Panc1 (cell line): ENCODE data around the gene PDZK1IP1. TPM values are rescaled to one million over a fixed set of nuclear protein-coding genes. Genes with fewer than 3 reads are reported as not detected.
"Not testable (repeated sequence)": the region's sequence is repeated elsewhere in the genome, so short reads cannot be mapped to it uniquely, and the experiment has no call there.

ENCODE experiments used
- ATAC-seq: fragments of 200-7000 bp; cut with Tn5 transposase; 2 replicates; pipeline ENCODE4 v1.9.1; 2020; ENCODE audit warnings: mild to moderate bottlenecking, moderate library complexity
- BruUV-seq: library from RNA; stranded (reverse); fragments of 400-500 nt; replicated peaks from 2 replicates; lab custom pipeline; 2021; lab: Mats Ljungman, UMichigan
- CTCF ChIA-PET: fragments of 300-600 bp; sonication (Branson Sonifier 250); formaldehyde crosslinking; loops from one replicate; lab custom pipeline; 2022; ENCODE audit warnings: antibody characterized with exemption; lab: Charles Lee
- POLR2A ChIA-PET: fragments of 300-600 bp; sonication (Branson Sonifier 250); formaldehyde crosslinking; loops from one replicate; lab custom pipeline; 2022; ENCODE audit warnings: antibody characterized with exemption; lab: Charles Lee
- DNase-seq: peaks from one replicate; pipeline ENCODE4 v3.0.0-alpha.2; 2010; ENCODE audit warnings: low read depth, low spot score
- H3K27ac ChIP-seq: 2 replicates; pipeline ENCODE4 v1.5.1; 2011; ENCODE audit warnings: mild to moderate bottlenecking, low read length, inconsistent platforms
- H3K27me3 ChIP-seq: fragments of 200-500 bp; sonication (Bioruptor generic); 2 replicates; pipeline ENCODE4 v1.6.0; 2014; ENCODE audit warnings: low read length, inconsistent platforms; ENCODE audit not compliant: control insufficient read depth, insufficient read depth
- H3K36me3 ChIP-seq: fragments of 200-500 bp; sonication (Bioruptor generic); 2 replicates; pipeline ENCODE4 v1.5.1; 2014; ENCODE audit warnings: inconsistent platforms, mild to moderate bottlenecking, low read length, moderate library complexity; ENCODE audit not compliant: control insufficient read depth, insufficient read depth
- H3K4me1 ChIP-seq: 2 replicates; pipeline ENCODE4 v1.5.1; 2011; ENCODE audit warnings: inconsistent platforms, mild to moderate bottlenecking, low read length, moderate library complexity; ENCODE audit not compliant: control insufficient read depth, insufficient read depth
- H3K4me3 ChIP-seq, 2 experiments: 2 replicates each; pipeline ENCODE4 v1.5.1; 2011 to 2012; ENCODE audit warnings: low read depth in 2 of 2, low read length in 2 of 2, mild to moderate bottlenecking in 2 of 2, inconsistent platforms in 1 of 2, moderate library complexity in 1 of 2
- H3K9me3 ChIP-seq: fragments of 200-500 bp; sonication (Bioruptor generic); 2 replicates; pipeline ENCODE4 v1.5.1; 2014; ENCODE audit warnings: low read depth, mild to moderate bottlenecking, inconsistent platforms, low read length, moderate library complexity; ENCODE audit not compliant: control insufficient read depth, insufficient read depth
- POLR2AphosphoS5 ChIP-seq: IDR thresholded peaks from 2 replicates; pipeline ENCODE4 v1.6.1; 2012; ENCODE audit warnings: mild to moderate bottlenecking, low read depth, low read length, moderate library complexity
- SIN3A ChIP-seq: IDR thresholded peaks from 2 replicates; pipeline ENCODE4 v1.6.1; 2012; ENCODE audit warnings: low read depth, mild to moderate bottlenecking, low read length, moderate library complexity, borderline replicate concordance; ENCODE audit not compliant: insufficient read depth
- TCF7L2 ChIP-seq: IDR thresholded peaks from 2 replicates; pipeline ENCODE4 v1.6.1; 2011; ENCODE audit warnings: mild to moderate bottlenecking, low read depth, low read length, inconsistent platforms
- in situ Hi-C: cut with HindIII; loops from 2 replicates; pipeline ENCODE4 v1.10.0; 2016; ENCODE audit warnings: low sequenced_read_pairs, low pct_unique_long_range_greater_than_20kb
- intact Hi-C: fragments of 100-400 bp; cut with micrococcal nuclease; formaldehyde crosslinking; loops from one replicate; pipeline ENCODE4 v1.10.0; 2022; ENCODE audit not compliant: unreplicated experiment
- total RNA-seq: library from RNA; stranded (reverse); gene quantifications from one replicate; pipeline ENCODE4 v1.2.1, GENCODE V29; 2021; ENCODE audit not compliant: unreplicated experiment
- TF ChIP-seq, protein P1 (sequence below): fragments of 450-650 bp; IDR thresholded peaks from 2 replicates; pipeline ENCODE4 v1.5.1; 2017; ENCODE audit warnings: mild to moderate bottlenecking
- TF ChIP-seq, protein P2 (sequence below), 2 experiments: IDR thresholded peaks; 2 replicates each; pipeline ENCODE4 v1.6.1; 2011 to 2012; ENCODE audit warnings: low read depth in 2 of 2, control low read depth in 1 of 2, low read length in 1 of 2, mild to moderate bottlenecking in 1 of 2, moderate library complexity in 1 of 2; ENCODE audit not compliant: insufficient read depth in 1 of 2

Gene PDZK1IP1
- total RNA-seq, 1 experiment from 2014 or later, result not detected

DNA sequence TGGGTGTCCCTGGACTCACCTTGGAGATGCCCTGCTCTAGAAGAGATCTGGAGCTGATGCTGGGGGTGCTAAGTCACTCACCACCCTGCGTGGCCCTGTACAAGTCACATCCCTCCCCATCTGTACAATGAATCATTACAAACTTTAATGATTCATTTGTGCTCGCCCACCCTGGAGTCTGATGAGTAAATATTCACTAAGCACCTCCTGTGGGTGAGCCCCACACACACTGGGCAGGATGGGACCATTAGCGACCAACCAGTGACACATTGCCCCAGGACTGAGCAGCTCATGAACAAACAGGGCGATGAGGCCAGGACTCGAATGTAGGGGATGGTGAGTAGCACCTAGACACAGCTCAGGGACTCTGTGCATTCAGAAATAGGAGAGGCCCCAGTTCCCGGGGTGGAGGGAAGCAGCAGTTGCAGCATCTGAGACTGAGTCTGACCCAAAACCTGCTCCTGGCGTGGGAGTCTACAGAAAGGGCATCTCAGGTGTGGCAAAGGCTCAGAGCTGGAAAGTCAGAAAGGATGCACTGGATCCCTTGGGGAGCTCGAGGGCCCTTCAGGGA lies 18.1 kb upstream of the PDZK1IP1 start:
- no peaks in the 10 kb centered on the region for H3K36me3 ChIP-seq
- H3K27ac ChIP-seq, result no peak overlapping the region
- no peak; the same call in 1 of the 2 replicates for ATAC-seq
- TF ChIP-seq TCF7L2 (no peak), POLR2AphosphoS5 (no peak), SIN3A (no peak)
- TF ChIP-seq, protein P1, sequence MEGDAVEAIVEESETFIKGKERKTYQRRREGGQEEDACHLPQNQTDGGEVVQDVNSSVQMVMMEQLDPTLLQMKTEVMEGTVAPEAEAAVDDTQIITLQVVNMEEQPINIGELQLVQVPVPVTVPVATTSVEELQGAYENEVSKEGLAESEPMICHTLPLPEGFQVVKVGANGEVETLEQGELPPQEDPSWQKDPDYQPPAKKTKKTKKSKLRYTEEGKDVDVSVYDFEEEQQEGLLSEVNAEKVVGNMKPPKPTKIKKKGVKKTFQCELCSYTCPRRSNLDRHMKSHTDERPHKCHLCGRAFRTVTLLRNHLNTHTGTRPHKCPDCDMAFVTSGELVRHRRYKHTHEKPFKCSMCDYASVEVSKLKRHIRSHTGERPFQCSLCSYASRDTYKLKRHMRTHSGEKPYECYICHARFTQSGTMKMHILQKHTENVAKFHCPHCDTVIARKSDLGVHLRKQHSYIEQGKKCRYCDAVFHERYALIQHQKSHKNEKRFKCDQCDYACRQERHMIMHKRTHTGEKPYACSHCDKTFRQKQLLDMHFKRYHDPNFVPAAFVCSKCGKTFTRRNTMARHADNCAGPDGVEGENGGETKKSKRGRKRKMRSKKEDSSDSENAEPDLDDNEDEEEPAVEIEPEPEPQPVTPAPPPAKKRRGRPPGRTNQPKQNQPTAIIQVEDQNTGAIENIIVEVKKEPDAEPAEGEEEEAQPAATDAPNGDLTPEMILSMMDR, result no peak
- TF ChIP-seq, protein P2, sequence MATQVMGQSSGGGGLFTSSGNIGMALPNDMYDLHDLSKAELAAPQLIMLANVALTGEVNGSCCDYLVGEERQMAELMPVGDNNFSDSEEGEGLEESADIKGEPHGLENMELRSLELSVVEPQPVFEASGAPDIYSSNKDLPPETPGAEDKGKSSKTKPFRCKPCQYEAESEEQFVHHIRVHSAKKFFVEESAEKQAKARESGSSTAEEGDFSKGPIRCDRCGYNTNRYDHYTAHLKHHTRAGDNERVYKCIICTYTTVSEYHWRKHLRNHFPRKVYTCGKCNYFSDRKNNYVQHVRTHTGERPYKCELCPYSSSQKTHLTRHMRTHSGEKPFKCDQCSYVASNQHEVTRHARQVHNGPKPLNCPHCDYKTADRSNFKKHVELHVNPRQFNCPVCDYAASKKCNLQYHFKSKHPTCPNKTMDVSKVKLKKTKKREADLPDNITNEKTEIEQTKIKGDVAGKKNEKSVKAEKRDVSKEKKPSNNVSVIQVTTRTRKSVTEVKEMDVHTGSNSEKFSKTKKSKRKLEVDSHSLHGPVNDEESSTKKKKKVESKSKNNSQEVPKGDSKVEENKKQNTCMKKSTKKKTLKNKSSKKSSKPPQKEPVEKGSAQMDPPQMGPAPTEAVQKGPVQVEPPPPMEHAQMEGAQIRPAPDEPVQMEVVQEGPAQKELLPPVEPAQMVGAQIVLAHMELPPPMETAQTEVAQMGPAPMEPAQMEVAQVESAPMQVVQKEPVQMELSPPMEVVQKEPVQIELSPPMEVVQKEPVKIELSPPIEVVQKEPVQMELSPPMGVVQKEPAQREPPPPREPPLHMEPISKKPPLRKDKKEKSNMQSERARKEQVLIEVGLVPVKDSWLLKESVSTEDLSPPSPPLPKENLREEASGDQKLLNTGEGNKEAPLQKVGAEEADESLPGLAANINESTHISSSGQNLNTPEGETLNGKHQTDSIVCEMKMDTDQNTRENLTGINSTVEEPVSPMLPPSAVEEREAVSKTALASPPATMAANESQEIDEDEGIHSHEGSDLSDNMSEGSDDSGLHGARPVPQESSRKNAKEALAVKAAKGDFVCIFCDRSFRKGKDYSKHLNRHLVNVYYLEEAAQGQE (IDR thresholded peaks at IDR 0.05; ENCODE audit: insufficient read depth in 1 of 2, low read depth in 2 of 2, low read length in 1 of 2), result no peak
- no peaks in the 10 kb centered on the region for H3K4me1 ChIP-seq
- no peak overlapping the region for H3K4me3 ChIP-seq
- no peak for DNase-seq
- no peaks in the 10 kb centered on the region; the same call in none of the 2 replicates for H3K27me3 ChIP-seq
- CTCF ChIA-PET, result no interaction called here
- intact Hi-C loops (no loop called here), in situ Hi-C loops (no loop called here)
- no peaks in the 10 kb centered on the region for H3K9me3 ChIP-seq
- BruUV-seq, result no TSS peak
- POLR2A ChIA-PET, result no interaction called here

DNA sequence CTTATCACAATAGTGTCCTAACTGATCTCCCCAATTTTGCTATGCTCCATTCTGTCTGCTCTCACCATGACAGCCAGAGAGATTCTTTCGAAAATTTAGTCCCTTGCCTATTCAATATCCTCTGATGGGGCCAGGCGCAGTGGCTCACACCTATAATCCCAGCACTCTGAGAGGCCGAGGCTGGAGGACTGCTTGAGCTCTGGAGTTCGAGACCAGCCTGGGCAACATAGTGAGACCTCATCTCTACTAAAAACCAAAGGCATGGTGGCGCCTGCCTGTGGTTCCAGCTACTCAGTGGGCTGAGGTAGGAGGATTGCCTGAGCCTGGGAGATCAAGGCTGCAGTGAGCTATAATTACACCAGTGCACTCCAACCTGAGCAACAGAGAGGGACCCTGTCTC lies 16.1 kb upstream of the PDZK1IP1 start:
- POLR2A ChIA-PET, result no interaction called here
- CTCF ChIA-PET, result no interaction called here
- Histone ChIP-seq H3K36me3 (no peaks in the 10 kb centered on the region), H3K27ac (no peak overlapping the region), H3K27me3 (peaks cover 3% of the 10 kb centered on the region), H3K4me1 (no peaks in the 10 kb centered on the region), H3K9me3 (no peaks in the 10 kb centered on the region), H3K4me3 (no peak overlapping the region)
- in situ Hi-C loops (no loop called here), intact Hi-C loops (no loop called here)
- ATAC-seq (no peak), DNase-seq (no peak)
- no TSS peak for BruUV-seq
- TF ChIP-seq, protein P2 (IDR thresholded peaks at IDR 0.05; ENCODE audit: insufficient read depth in 1 of 2, low read depth in 2 of 2, low read length in 1 of 2), result no peak
- TF ChIP-seq SIN3A (no peak), POLR2AphosphoS5 (no peak), TCF7L2 (no peak)
- TF ChIP-seq, protein P1, result no peak

DNA sequence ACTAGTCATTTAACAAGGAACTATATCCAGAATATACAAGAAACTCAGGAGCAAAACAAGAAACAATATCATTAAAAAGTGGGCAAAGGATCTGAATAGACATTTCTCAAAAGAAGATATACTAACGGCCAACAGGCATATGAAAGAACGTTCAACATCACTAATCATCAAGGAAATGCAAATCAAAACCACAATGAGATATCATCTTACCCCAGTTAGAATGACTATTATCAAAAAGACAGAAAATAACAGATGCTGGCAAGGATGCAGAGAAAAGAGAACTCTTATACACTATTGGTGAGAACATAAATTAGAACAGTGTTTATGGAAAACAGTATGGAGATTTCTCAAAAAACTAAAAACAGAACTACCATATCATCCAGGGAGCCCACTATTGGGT lies 13.7 kb upstream of the PDZK1IP1 start:
- H3K36me3 ChIP-seq, H3K4me1 ChIP-seq, in situ Hi-C loops, CTCF ChIA-PET, H3K9me3 ChIP-seq, DNase-seq, ATAC-seq, intact Hi-C loops, H3K4me3 ChIP-seq, H3K27me3 ChIP-seq, POLR2A ChIA-PET, BruUV-seq, H3K27ac ChIP-seq: not testable (repeated sequence)
